GM12801 (cell line): ENCODE measurements around the gene RBM10.

Experiments used
- TF ChIP-seq, protein P1 (sequence below): IDR thresholded peaks from one replicate; pipeline ENCODE4 v1.5.1; 2011; ENCODE audit warnings: control low read depth; ENCODE audit not compliant: insufficient read length; ENCODE audit errors: extremely low read depth

The RBM10 gene

DNA sequence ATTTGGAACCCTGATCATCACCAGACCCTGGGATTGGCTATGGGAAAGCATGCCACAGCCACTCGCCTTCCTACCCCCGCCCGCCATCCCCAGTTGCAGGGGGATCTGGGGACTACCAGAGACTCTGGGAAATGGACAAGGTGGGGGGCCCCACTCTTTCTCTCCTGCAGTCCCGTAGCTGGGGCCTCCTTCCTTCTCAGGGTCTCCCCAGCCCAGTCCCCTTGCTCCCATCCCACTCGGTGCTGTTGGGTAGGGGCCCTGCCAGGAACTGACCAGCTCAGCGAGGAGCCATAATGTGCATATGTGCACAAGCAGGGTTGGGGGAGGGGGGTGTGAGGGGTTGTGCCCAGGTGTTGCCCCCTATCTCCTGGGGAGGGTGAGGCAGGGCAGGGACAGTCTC is 84.4 kb downstream of the RBM10 start:
- TF ChIP-seq, protein P1, sequence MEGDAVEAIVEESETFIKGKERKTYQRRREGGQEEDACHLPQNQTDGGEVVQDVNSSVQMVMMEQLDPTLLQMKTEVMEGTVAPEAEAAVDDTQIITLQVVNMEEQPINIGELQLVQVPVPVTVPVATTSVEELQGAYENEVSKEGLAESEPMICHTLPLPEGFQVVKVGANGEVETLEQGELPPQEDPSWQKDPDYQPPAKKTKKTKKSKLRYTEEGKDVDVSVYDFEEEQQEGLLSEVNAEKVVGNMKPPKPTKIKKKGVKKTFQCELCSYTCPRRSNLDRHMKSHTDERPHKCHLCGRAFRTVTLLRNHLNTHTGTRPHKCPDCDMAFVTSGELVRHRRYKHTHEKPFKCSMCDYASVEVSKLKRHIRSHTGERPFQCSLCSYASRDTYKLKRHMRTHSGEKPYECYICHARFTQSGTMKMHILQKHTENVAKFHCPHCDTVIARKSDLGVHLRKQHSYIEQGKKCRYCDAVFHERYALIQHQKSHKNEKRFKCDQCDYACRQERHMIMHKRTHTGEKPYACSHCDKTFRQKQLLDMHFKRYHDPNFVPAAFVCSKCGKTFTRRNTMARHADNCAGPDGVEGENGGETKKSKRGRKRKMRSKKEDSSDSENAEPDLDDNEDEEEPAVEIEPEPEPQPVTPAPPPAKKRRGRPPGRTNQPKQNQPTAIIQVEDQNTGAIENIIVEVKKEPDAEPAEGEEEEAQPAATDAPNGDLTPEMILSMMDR = no peak

DNA sequence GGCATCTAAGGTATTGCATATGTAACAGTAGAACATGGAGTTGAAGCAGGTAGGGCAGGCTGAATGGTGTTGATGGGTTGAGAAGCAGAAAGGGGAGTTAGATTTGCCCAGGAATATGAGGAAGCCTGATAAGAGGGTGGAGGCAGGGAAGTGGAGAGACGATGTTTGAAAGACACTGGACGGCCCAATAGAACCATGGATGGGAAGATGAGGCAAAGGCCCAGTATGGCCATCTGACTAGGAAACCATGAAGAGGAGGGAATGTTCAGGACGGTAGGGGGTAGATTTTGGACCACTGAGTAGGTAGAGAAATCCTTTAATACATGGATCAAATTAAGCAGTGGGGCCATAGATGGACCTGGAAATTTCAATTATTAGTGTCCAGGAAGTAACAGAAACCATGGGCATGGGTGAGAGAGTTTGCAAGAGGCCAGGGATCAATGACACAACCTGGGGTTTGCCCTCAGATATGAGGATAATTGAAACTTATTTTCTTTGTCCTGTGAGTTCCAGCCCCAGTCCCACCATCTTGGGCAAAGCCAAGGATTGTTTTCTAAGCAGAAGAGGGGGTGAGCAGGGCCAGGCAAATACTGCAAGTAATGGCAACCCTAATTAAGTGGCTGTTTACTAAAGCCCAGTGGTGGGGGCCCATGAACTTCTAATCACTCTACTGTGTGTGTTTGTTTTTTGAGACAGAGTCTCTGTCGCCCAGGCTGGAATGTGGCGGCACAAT is 85.3 kb downstream of the RBM10 start:
- TF ChIP-seq, protein P1 = no peak

DNA sequence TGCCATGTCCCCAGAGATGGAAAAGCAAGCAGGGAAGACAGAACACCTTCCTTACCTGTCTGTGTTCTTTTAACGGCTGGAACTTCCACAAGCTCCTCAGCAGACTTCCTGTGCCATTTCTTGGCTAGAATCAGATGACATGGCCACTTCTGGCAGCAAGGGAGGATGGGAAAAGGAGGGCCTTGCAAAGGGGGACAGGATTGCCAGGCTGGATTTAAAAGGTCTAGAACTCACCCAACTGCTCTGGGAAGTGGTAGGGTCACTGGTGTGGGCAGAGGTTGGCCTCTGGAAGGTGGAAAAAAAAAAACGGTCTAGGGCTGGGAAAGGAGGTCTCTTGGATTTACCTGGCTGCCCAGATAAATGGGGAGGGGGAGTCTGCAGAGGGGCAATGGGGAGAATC is 86.1 kb downstream of the RBM10 start:
- TF ChIP-seq, protein P1 = no peak

DNA sequence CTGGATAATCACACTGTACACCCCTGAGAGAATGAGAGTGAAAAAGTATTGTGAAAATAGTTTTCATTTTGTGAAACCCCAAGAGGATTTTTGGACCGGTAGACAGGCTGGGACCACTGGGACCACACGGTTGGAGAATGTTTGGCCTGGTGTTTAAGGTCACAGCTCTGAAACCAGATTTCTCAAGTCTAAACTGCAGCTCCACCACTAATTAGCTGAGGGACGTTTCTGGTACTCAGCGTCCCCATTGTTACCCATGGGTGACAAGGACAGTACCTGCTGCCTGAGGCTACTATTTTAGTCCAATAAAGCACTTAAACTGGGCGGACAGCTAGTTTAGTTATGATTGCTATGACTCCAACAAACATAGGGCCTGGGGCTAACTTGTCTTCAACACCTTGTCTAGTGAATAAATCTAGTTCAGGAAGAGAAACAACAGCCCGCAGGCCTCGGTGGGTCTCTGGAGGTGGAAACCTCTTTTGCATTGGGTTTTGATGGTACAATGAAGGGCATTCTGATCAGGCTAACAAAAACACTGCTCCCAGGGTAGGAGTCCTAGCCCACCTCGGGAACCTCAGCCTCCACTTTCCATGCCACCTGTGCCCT is 87.3 kb downstream of the RBM10 start:
- TF ChIP-seq, protein P1 = no peak

DNA sequence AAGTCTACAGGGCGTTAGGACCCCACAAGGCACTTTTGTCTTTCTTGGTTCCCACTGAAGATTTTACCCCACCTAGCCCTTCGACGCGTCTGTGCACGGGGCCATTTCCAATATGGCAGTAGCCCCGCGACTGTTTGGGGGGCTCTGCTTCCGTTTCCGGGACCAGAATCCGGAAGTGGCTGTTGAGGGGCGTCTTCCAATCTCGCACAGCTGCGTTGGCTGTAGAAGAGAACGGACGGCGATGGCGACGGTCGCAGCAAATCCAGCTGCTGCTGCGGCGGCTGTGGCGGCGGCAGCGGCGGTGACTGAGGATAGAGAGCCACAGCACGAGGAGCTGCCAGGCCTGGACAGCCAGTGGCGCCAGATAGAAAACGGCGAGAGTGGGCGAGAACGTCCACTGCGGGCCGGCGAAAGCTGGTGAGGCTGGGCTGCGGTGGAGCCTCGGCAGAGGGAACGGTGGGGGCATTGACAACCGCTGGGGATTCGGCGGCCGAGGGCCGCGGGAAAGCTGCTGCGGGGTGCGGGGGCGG is 87.8 kb downstream of the RBM10 start, which contains the start of gene USP11:
Gene USP11, plus strand, starts transcription at position 207 of the 530 bp plus-strand sequence. Its CDS starts 35 bp downstream, at position 242.
- TF ChIP-seq, protein P1 = no peak

DNA sequence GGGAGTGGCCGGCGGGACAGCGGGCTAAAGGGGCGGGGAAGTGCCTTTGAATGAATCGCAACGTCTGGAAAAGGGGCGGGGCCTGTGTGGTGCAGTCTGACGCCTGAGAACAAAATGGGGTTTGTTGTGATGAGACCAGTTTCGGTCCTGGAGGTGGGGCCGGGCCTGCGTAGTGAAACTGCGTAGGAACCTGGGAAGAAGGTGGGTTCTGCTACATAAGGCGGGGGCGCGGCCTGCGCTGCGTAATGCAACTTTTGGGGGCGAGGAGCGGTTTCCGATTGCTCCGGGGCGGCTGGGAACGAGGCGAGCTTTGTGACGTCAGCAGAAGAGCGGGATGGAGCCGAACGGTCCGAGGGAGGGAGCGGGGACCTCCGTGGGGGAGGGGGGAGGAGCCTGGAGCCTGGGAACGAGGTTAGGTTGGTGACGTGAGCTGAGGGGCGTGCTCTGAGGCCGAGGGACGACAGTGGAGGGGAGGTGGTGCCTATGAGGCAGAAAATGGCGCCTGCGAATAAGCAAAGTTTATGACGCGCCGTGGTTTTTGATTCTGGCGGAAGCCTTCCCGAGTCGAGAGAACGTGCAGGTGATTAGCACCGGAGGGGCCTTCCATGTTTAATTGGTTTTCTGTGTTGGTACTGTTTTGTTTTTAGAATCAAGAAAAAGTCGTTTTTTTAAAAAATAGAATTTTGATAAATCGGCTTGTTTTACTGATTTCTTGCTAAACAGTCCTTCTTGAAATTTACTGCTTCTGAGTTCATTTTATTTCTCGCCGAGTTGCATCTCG is 88.5 kb downstream of the RBM10 start:
- TF ChIP-seq, protein P1 = no peak

DNA sequence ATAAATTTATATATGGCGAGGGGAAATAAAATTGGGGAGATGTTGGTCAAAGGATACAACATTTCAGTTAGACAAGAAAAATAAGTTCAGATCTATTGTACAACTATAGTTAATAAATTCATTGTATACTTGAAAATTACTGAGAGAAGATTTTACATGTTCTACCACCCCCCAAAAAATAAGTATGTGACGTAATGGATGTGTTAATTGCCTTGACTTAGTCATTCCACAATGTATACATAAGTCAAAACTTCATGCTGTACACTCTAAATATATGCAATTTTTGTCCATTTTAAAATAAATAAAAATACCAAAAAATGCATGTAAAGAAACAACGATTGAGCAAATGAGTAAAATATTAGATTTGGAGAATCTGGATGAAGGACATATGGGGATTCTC is 89.6 kb downstream of the RBM10 start:
- TF ChIP-seq, protein P1 = no peak
